IMR-90 (cell line): ENCODE data around the gene WARS2. TPM values are rescaled to one million over a fixed set of nuclear protein-coding genes. Genes with fewer than 3 reads are reported as not detected.

Source experiments
- ATAC-seq: fragments of 200-7000 bp; cut with Tn5 transposase; 2 replicates; pipeline ENCODE4 v1.9.1; 2020; ENCODE audit warnings: low read depth, mild to moderate bottlenecking, moderate library complexity
- BruUV-seq: library from RNA; stranded (reverse); fragments of 400-500 nt; replicated peaks from 2 replicates; lab custom pipeline; 2021; lab: Mats Ljungman, UMichigan
- CTCF ChIA-PET: fragments of 300-600 bp; formaldehyde crosslinking; extraction: SDS; loops from one replicate; lab custom pipeline; 2021; ENCODE audit warnings: antibody characterized with exemption; lab: Yijun Ruan, JAX
- POLR2A ChIA-PET: fragments of 300-600 bp; sonication (Branson Sonifier 250); formaldehyde crosslinking; loops from one replicate; lab custom pipeline; 2022; ENCODE audit warnings: antibody characterized with exemption; ENCODE audit not compliant: unreplicated experiment; lab: Charles Lee
- DNase-seq: peaks from one replicate; pipeline ENCODE4 v3.0.0; 2013
- H2AFZ ChIP-seq: replicated peaks from 2 replicates; pipeline ENCODE3; 2013; ENCODE audit warnings: low read length, mild to moderate bottlenecking; ENCODE audit not compliant: poor library complexity
- H2AK5ac ChIP-seq: 2 replicates; pipeline ENCODE4 v1.6.1; 2013; ENCODE audit warnings: low read depth, low read length, inconsistent platforms
- H2AK9ac ChIP-seq: replicated peaks from 2 replicates; pipeline ENCODE3; 2013; ENCODE audit warnings: mild to moderate bottlenecking, low read depth, low read length, moderate library complexity; ENCODE audit not compliant: poor library complexity
- H2BK120ac ChIP-seq: 2 replicates; pipeline ENCODE4 v1.6.1; 2013; ENCODE audit warnings: low read depth, low read length, inconsistent platforms
- H2BK15ac ChIP-seq: 3 replicates; pipeline ENCODE4 v1.6.1; 2013; ENCODE audit warnings: low read depth, low read length, inconsistent platforms
- H2BK20ac ChIP-seq: 2 replicates; pipeline ENCODE4 v1.6.1; 2013; ENCODE audit warnings: low read depth, mild to moderate bottlenecking, inconsistent platforms, low read length, moderate library complexity
- H2BK5ac ChIP-seq: 2 replicates; pipeline ENCODE4 v1.6.1; 2013; ENCODE audit warnings: mild to moderate bottlenecking, low read depth, low read length, inconsistent platforms; ENCODE audit not compliant: poor library complexity, severe bottlenecking
- H3K14ac ChIP-seq: replicated peaks from 2 replicates; pipeline ENCODE4 v1.6.1; 2013; ENCODE audit warnings: low read depth, low read length, inconsistent platforms
- H3K18ac ChIP-seq: 2 replicates; pipeline ENCODE4 v1.6.1; 2013; ENCODE audit warnings: low read depth, low read length, control low read depth
- H3K23ac ChIP-seq: 2 replicates; pipeline ENCODE4 v1.6.1; 2013; ENCODE audit warnings: low read depth, low read length, inconsistent platforms
- H3K27ac ChIP-seq: 2 replicates; pipeline ENCODE4 v1.5.1; 2013; ENCODE audit warnings: mild to moderate bottlenecking, control low read depth, low read length; ENCODE audit not compliant: insufficient read depth
- H3K27me3 ChIP-seq: 2 replicates; pipeline ENCODE4 v1.6.1; 2013; ENCODE audit warnings: low read length; ENCODE audit not compliant: control insufficient read depth, insufficient read depth
- H3K36me3 ChIP-seq: 2 replicates; pipeline ENCODE4 v1.6.1; 2013; ENCODE audit warnings: low read length, mixed read lengths; ENCODE audit not compliant: control insufficient read depth, insufficient read depth
- H3K4ac ChIP-seq: 2 replicates; pipeline ENCODE4 v1.6.1; 2013; ENCODE audit warnings: low read depth, low read length, inconsistent platforms
- H3K4me1 ChIP-seq: 2 replicates; pipeline ENCODE4 v1.6.1; 2013; ENCODE audit warnings: low read length, mixed read lengths; ENCODE audit not compliant: control insufficient read depth, insufficient read depth
- H3K4me2 ChIP-seq: 2 replicates; pipeline ENCODE4 v1.6.1; 2013; ENCODE audit warnings: low read depth, mild to moderate bottlenecking, control low read depth, low read length, moderate library complexity
- H3K4me3 ChIP-seq: 2 replicates; pipeline ENCODE4 v1.5.1; 2013; ENCODE audit warnings: low read depth, mild to moderate bottlenecking, control low read depth, low read length, moderate library complexity; ENCODE audit not compliant: insufficient read depth
- H3K56ac ChIP-seq: 2 replicates; pipeline ENCODE4 v1.6.1; 2013; ENCODE audit warnings: low read length, inconsistent platforms; ENCODE audit not compliant: insufficient read depth; ENCODE audit errors: extremely low read depth
- H3K79me1 ChIP-seq, 2 experiments: 2 replicates each; pipeline ENCODE4 v1.6.1; 2013; ENCODE audit warnings: low read length in 2 of 2, inconsistent platforms in 1 of 2, low read depth in 1 of 2
- H3K9ac ChIP-seq: 2 replicates; pipeline ENCODE4 v1.6.1; 2013; ENCODE audit warnings: low read depth, low read length, control low read depth
- H3K9me1 ChIP-seq: 2 replicates; pipeline ENCODE4 v1.6.1; 2013; ENCODE audit warnings: low read length, inconsistent platforms; ENCODE audit not compliant: insufficient read depth
- H3K9me3 ChIP-seq: 2 replicates; pipeline ENCODE4 v1.6.1; 2013; ENCODE audit warnings: low read length; ENCODE audit not compliant: control insufficient read depth, insufficient read depth
- H4K20me1 ChIP-seq: 2 replicates; pipeline ENCODE4 v1.6.1; 2013; ENCODE audit warnings: low read length, inconsistent platforms; ENCODE audit not compliant: insufficient read depth
- H4K5ac ChIP-seq: 2 replicates; pipeline ENCODE4 v1.6.1; 2013; ENCODE audit warnings: mild to moderate bottlenecking, low read depth, low read length, control low read depth
- H4K8ac ChIP-seq, 2 experiments: 2 replicates each; pipeline ENCODE4 v1.6.1; 2013; ENCODE audit warnings: low read depth in 2 of 2, low read length in 2 of 2, control low read depth in 1 of 2, inconsistent platforms in 1 of 2
- H4K91ac ChIP-seq: 2 replicates; pipeline ENCODE4 v1.6.1; 2013; ENCODE audit warnings: low read depth, low read length, inconsistent platforms; ENCODE audit not compliant: insufficient read depth
- CEBPB ChIP-seq: IDR thresholded peaks from 2 replicates; pipeline ENCODE4 v1.6.1; 2012; ENCODE audit warnings: low read depth, low read length, improper control_type of control experiment
- CHD1 ChIP-seq: IDR thresholded peaks from 2 replicates; pipeline ENCODE4 v1.6.1; 2012; ENCODE audit warnings: low read depth, low read length, improper control_type of control experiment
- CTCF ChIP-seq: conservative IDR thresholded peaks from 2 replicates; pipeline ENCODE4 v1.5.1; 2012; ENCODE audit warnings: mild to moderate bottlenecking, low read depth, low read length, improper control_type of control experiment
- ELK1 ChIP-seq: fragments of 150-350 bp; IDR thresholded peaks from 2 replicates; pipeline ENCODE4 v1.6.1; 2016; ENCODE audit warnings: low read depth, mild to moderate bottlenecking, low read length, moderate library complexity, borderline replicate concordance
- MXI1 ChIP-seq: IDR thresholded peaks from 2 replicates; pipeline ENCODE4 v1.6.1; 2012; ENCODE audit warnings: low read depth, mild to moderate bottlenecking, low read length, moderate library complexity, borderline replicate concordance
- RAD21 ChIP-seq: IDR thresholded peaks from 2 replicates; pipeline ENCODE4 v1.6.1; 2012; ENCODE audit warnings: low read length, improper control_type of control experiment
- WGBS, 2 experiments: methylation state at CpG; one replicate each; pipeline versions ENCODE4 v1.1.5 to v1.1.7; 2013; ENCODE audit warnings: missing lambda C conversion rate in 2 of 2; ENCODE audit not compliant: insufficient read length in 1 of 2; ENCODE audit errors: extremely low coverage in 2 of 2; 5-methylcytosine and 5-hydroxymethylcytosine counted together
- dilution Hi-C: fragments of 300-500 bp; cut with HindIII; formaldehyde crosslinking; loops from one replicate; pipeline ENCODE4 v1.14.3; 2018; ENCODE audit warnings: low sequenced_read_pairs; ENCODE audit not compliant: unreplicated experiment
- in situ Hi-C: fragments of 300-500 bp; cut with MboI; formaldehyde crosslinking; loops from 3 replicates; pipeline ENCODE4 v1.14.3; 2019; ENCODE audit warnings: low sequenced_read_pairs, inconsistent platforms, mixed read lengths
- intact Hi-C: fragments of 100-400 bp; cut with micrococcal nuclease; formaldehyde crosslinking; loops from 2 replicates; pipeline ENCODE4 v1.10.0; 2022
- polyA plus RNA-seq, 3 experiments: library from polyadenylated mRNA; depleted of rRNA; stranded (reverse); fragments of >200 nt; gene quantifications; 2 replicates each; pipeline ENCODE4 v1.2.3, GENCODE V29; 2012; ENCODE audit warnings: low replicate concordance in 1 of 3
- total RNA-seq: library from RNA; depleted of rRNA; stranded (reverse); fragments of >200 nt; gene quantifications from 2 replicates; pipeline ENCODE4 v1.2.3, GENCODE V29; 2012

WARS2 gene
- total and polyA plus RNA-seq, 2 of the 4 experiments (the other 2 are of a cell fraction) = 5.7 to 20.3 TPM

GRCh38 chr1:119083479-119083878, 57.0 kb downstream of the WARS2 start:
- H2BK20ac ChIP-seq = no peak overlapping the region
- TF ChIP-seq CTCF (no peak), CHD1 (no peak), RAD21 (no peak), MXI1 (no peak), CEBPB (peak; percentile 33; the same call in 1 of the 2 replicates), ELK1 (no peak)
- no peak overlapping the region for H3K27ac ChIP-seq
- H3K23ac ChIP-seq = no peak overlapping the region
- no peaks in the 10 kb centered on the region for H4K20me1 ChIP-seq
- no peak overlapping the region for H4K91ac ChIP-seq
- no peak overlapping the region for H3K4me3 ChIP-seq
- no peak overlapping the region for H2AK5ac ChIP-seq
- H3K79me1 ChIP-seq = no peaks in the 10 kb centered on the region; a peak in 1 of 4 replicates
- H3K56ac ChIP-seq = no peak overlapping the region
- no peak overlapping the region for H3K4ac ChIP-seq
- no CpG with 5 or more reads among the region's 1 CpG for WGBS, 2 experiments
- H3K36me3 ChIP-seq = no peaks in the 10 kb centered on the region
- no peak overlapping the region for H2BK120ac ChIP-seq
- no peaks in the 10 kb centered on the region for H3K4me1 ChIP-seq
- no peak overlapping the region for H2BK5ac ChIP-seq
- H3K18ac ChIP-seq = no peak overlapping the region
- H4K8ac ChIP-seq = no peak overlapping the region
- intact Hi-C loops (loop anchor here (5.0 kb wide), 1 partner anchor 49 kb away; no protein-coding TSS in a partner anchor), in situ Hi-C loops (no loop called here), dilution Hi-C loops (no loop called here)
- ChIA-PET POLR2A (no interaction called here), CTCF (no interaction called here)
- no TSS peak for BruUV-seq
- ATAC-seq (no peak), DNase-seq (no peak)
- no peak overlapping the region for H3K4me2 ChIP-seq
- no peaks in the 10 kb centered on the region for H3K27me3 ChIP-seq
- no peak overlapping the region for H3K14ac ChIP-seq
- no peak overlapping the region for H2BK15ac ChIP-seq
- H3K9ac ChIP-seq = no peak overlapping the region
- H2AK9ac ChIP-seq = no peak overlapping the region
- H3K9me1 ChIP-seq = no peaks in the 10 kb centered on the region; the same call in 1 of the 2 replicates
- no peaks in the 10 kb centered on the region for H3K9me3 ChIP-seq
- no peak overlapping the region for H4K5ac ChIP-seq
- H2AFZ ChIP-seq = no peak overlapping the region
